A549 (cell line): Measurements from ENCODE around the gene ZNF710. TPM values are rescaled to one million over a fixed set of nuclear protein-coding genes. Genes with fewer than 3 reads are reported as not detected.

Experiments
- ATAC-seq, 2 experiments: fragments of 200-7000 bp in 1 of 2; fragments of >200 bp in 1 of 2; cut with Nextera tagmentation in 1 of 2; cut with Tn5 transposase in 1 of 2; 3 replicates each; pipeline versions ENCODE4 v1.8.0 to v1.9.1; 2018 to 2020; ENCODE audit warnings: mild to moderate bottlenecking in 1 of 2, moderate library complexity in 1 of 2
- CTCF ChIA-PET: fragments of 300-600 bp; sonication (Branson Sonifier 250); formaldehyde crosslinking; extraction: SDS; loops from one replicate; lab custom pipeline; 2021; ENCODE audit warnings: antibody characterized with exemption, inconsistent platforms; lab: Yijun Ruan, JAX
- POLR2A ChIA-PET: fragments of 350-600 bp; formaldehyde crosslinking; extraction: SDS; loops from one replicate; lab custom pipeline; 2021; ENCODE audit warnings: antibody characterized with exemption, inconsistent platforms; lab: Yijun Ruan, JAX
- DNase-seq, 2 experiments: peaks; one replicate each; pipeline versions ENCODE4 v3.0.0 to v3.0.0-alpha.2; 2011 to 2016; ENCODE audit warnings: low read depth in 1 of 2, low spot score in 1 of 2
- FAIRE-seq: peaks from 2 replicates; lab custom pipeline; 2011; peaks lifted over from hg19 to GRCh38; lab: Jason Lieb, UNC
- H3K27ac ChIP-seq, 2 experiments: fragments of >200 bp; sonication (Bioruptor Twin); formaldehyde crosslinking; 3 replicates each; pipeline ENCODE4 v1.5.1; 2016 to 2017
- H3K4me1 ChIP-seq: fragments of >200 bp; sonication (Bioruptor Twin); formaldehyde crosslinking; 3 replicates; pipeline ENCODE4 v1.6.1; 2016
- H3K4me2 ChIP-seq: fragments of >200 bp; sonication (Bioruptor Twin); formaldehyde crosslinking; 3 replicates; pipeline ENCODE4 v1.6.1; 2016
- H3K4me3 ChIP-seq: fragments of >200 bp; sonication (Bioruptor Twin); formaldehyde crosslinking; 3 replicates; pipeline ENCODE4 v1.5.1; 2016
- H3K9me3 ChIP-seq: fragments of >200 bp; sonication (Bioruptor Twin); formaldehyde crosslinking; 3 replicates; pipeline ENCODE4 v1.6.1; 2016
- BHLHE40 ChIP-seq: IDR thresholded peaks from 2 replicates; pipeline ENCODE4 v1.6.1; 2012; ENCODE audit warnings: low read depth, low read length, inconsistent platforms
- CBX2 ChIP-seq: fragments of 200-600 bp; sonication (generic); IDR thresholded peaks from 2 replicates; pipeline ENCODE4 v1.6.1; 2016; ENCODE audit warnings: low read depth, mild to moderate bottlenecking, borderline replicate concordance
- CBX8 ChIP-seq: fragments of 200-600 bp; sonication (generic); IDR thresholded peaks from 2 replicates; pipeline ENCODE4 v1.6.1; 2016
- ESRRA ChIP-seq: fragments of 150-350 bp; IDR thresholded peaks from 2 replicates; pipeline ENCODE4 v1.6.1; 2014; ENCODE audit warnings: mild to moderate bottlenecking, low read length, borderline replicate concordance
- HEYL ChIP-seq: fragments of 250-450 bp; sonication (Bioruptor Pico); IDR thresholded peaks from 2 replicates; pipeline ENCODE4 v1.8.0; 2021; ENCODE audit warnings: mild to moderate bottlenecking, moderate library complexity
- HOXB13 ChIP-seq: fragments of 250-450 bp; sonication (Bioruptor Pico); IDR thresholded peaks from 2 replicates; pipeline ENCODE4 v1.5.0; 2020; ENCODE audit warnings: low read depth, mild to moderate bottlenecking, moderate library complexity
- HOXB5 ChIP-seq: fragments of 250-450 bp; sonication (Bioruptor Pico); IDR thresholded peaks from 2 replicates; pipeline ENCODE4 v1.5.0; 2020; ENCODE audit warnings: mild to moderate bottlenecking, moderate library complexity
- JUN ChIP-seq, 2 experiments: fragments of >200 bp; sonication (Bioruptor Twin); formaldehyde crosslinking; IDR thresholded peaks; 2 replicates in 1 of 2; 3 replicates in 1 of 2; pipeline ENCODE4 v1.6.1; 2016 to 2017
- KDM1A ChIP-seq: fragments of 200-600 bp; sonication (generic); IDR thresholded peaks from 2 replicates; pipeline ENCODE4 v1.6.1; 2016; ENCODE audit warnings: low read depth, mild to moderate bottlenecking
- KDM5A ChIP-seq: fragments of 200-600 bp; sonication (generic); IDR thresholded peaks from 2 replicates; pipeline ENCODE4 v1.6.1; 2016; ENCODE audit warnings: antibody characterized with exemption, mild to moderate bottlenecking
- MAFK ChIP-seq: fragments of 450-650 bp; IDR thresholded peaks from 2 replicates; pipeline ENCODE4 v1.6.1; 2014; ENCODE audit not compliant: partially characterized antibody
- MAZ ChIP-seq: fragments of 150-350 bp; IDR thresholded peaks from 2 replicates; pipeline ENCODE4 v1.6.1; 2014; ENCODE audit warnings: antibody characterized with exemption, low read depth, low read length, borderline replicate concordance
- POLR2AphosphoS2 ChIP-seq: conservative IDR thresholded peaks from 2 replicates; pipeline ENCODE4 v1.6.1; 2012; ENCODE audit warnings: low read length, improper control_type of control experiment, inconsistent platforms
- RARB ChIP-seq: fragments of 250-450 bp; sonication (Bioruptor Pico); IDR thresholded peaks from 2 replicates; pipeline ENCODE4 v1.8.0; 2021; ENCODE audit warnings: mild to moderate bottlenecking, moderate library complexity
- RNF2 ChIP-seq: fragments of 200-600 bp; sonication (generic); IDR thresholded peaks from 2 replicates; pipeline ENCODE4 v1.6.1; 2016; ENCODE audit warnings: low read depth, mild to moderate bottlenecking, antibody characterized with exemption, moderate library complexity, borderline replicate concordance
- SREBF2 ChIP-seq: fragments of 450-650 bp; IDR thresholded peaks from 2 replicates; pipeline ENCODE4 v1.6.1; 2014; ENCODE audit warnings: mild to moderate bottlenecking, moderate library complexity
- TFCP2L1 ChIP-seq: fragments of 250-450 bp; sonication (Bioruptor Pico); IDR thresholded peaks from 2 replicates; pipeline ENCODE4 v1.5.0; 2021; ENCODE audit warnings: mild to moderate bottlenecking
- TP53 ChIP-seq: fragments of 250-450 bp; sonication (Bioruptor Pico); IDR thresholded peaks from 2 replicates; pipeline ENCODE4 v1.5.0; 2021; ENCODE audit warnings: mild to moderate bottlenecking, moderate library complexity
- ZC3H11A ChIP-seq: fragments of 450-650 bp; IDR thresholded peaks from 2 replicates; pipeline ENCODE4 v1.6.1; 2014; ENCODE audit warnings: antibody characterized with exemption, mild to moderate bottlenecking
- ZFP36 ChIP-seq: fragments of 450-650 bp; IDR thresholded peaks from 2 replicates; pipeline ENCODE4 v1.6.1; 2014; ENCODE audit warnings: borderline replicate concordance; ENCODE audit not compliant: partially characterized antibody
- ZSCAN20 ChIP-seq: fragments of 250-450 bp; sonication (Bioruptor Pico); IDR thresholded peaks from 2 replicates; pipeline ENCODE4 v1.8.0; 2022; ENCODE audit warnings: mild to moderate bottlenecking, moderate library complexity
- WGBS: methylation state at CpG from one replicate; pipeline ENCODE4 v1.1.6; 2017; ENCODE audit errors: missing lambda C conversion rate; 5-methylcytosine and 5-hydroxymethylcytosine counted together
- polyA plus RNA-seq, 4 experiments: library from polyadenylated mRNA; depleted of rRNA in 3 of 4; stranded (reverse); fragments of >200 nt; fragmentation: RNase III in 1 of 4; extraction: RNeasy Plus Mini Kit Qiagen cat#74134 plus additional on column Dnase treatment in 1 of 4; gene quantifications; 2 replicates in 3 of 4; 3 replicates in 1 of 4; pipeline ENCODE4 v1.2.3, GENCODE V29; 2011 to 2017
- TF ChIP-seq, protein P1 (sequence below): fragments of 450-650 bp; IDR thresholded peaks from 2 replicates; pipeline ENCODE4 v1.6.1; 2014; ENCODE audit warnings: antibody characterized with exemption
- TF ChIP-seq, protein P2 (sequence below): fragments of 250-450 bp; sonication (Bioruptor Pico); IDR thresholded peaks from 2 replicates; pipeline ENCODE4 v1.5.0; 2021; ENCODE audit warnings: mild to moderate bottlenecking, moderate library complexity, borderline replicate concordance
- TF ChIP-seq, protein P3 (sequence below): IDR thresholded peaks from 2 replicates; pipeline ENCODE4 v1.6.1; 2012

The ZNF710 gene
- polyA plus RNA-seq, 2 of the 4 experiments (the other 2 are of a cell fraction), result 2.6 to 7.8 TPM

DNA sequence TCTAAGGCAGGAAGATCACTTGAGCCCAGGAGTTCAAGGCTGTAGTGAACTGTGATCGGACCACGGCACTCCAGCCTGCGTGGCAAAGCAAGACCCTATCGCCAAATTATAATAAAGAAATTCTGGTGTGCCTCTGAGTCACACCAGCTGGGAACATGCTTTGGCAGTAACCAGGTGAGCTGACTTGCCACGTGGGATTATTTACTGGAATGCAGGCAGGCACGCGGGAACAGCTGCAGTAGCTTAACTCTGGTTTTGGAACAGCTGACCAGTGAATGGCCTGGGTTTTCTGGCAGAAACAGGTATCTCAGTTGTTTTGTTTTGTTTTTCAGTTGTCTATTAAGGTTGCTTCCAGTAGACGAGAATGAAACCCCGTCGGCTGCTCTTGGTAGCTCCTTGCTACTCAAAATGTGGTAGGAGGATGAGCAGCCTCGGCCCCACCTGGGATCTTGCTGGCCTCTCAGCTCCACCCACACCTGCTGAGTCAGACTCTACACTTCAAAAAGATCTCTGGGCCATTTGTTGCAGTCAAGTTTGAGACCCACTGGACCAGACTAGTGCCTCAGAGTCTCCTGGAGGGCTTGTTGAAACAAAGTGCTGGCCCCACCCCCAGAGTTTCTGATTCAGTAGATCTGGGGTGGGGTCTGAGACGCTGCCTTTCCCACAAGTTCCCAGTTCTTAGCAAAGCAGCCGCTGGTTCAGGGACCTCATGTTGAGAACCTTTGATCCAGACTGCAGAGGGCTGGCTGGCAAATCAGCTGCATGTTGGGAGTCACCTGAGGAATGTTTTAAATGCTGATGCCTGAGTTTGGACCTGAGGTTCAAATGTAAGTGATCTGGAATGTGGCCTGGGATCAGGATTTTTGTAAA is 74.5 kb downstream of the ZNF710 start:
- Histone ChIP-seq H3K9me3 (no peaks in the 10 kb centered on the region), H3K4me3 (no peak overlapping the region), H3K4me2 (no peak overlapping the region), H3K27ac (no peak overlapping the region), H3K4me1 (no peaks in the 10 kb centered on the region)
- DNase-seq, result no peak
- ChIA-PET CTCF (interaction anchor here (0.9 to 4.0 kb wide), 13 partner anchors 9 to 336 kb away, joined by 3 to 31 read pairs (median 3); partner anchors contain the start of gene ARPIN), POLR2A (interaction anchor here (0.6 to 0.7 kb wide), 2 partner anchors 27 to 46 kb away, joined by 3 to 5 read pairs; no protein-coding TSS in a partner anchor)
- no peak for ATAC-seq
- no peak for TF ChIP-seq HEYL (CRISPR knock-in tag)
- TF ChIP-seq HOXB5 (CRISPR knock-in tag), result no peak
- TF ChIP-seq CBX2, result no peak
- TF ChIP-seq SREBF2, result no peak
- no peak for TF ChIP-seq MAFK
- TF ChIP-seq TP53, result no peak
- TF ChIP-seq KDM5A, result no peak
- no peak for TF ChIP-seq ZSCAN20 (CRISPR knock-in tag)
- no peak for TF ChIP-seq HOXB13 (CRISPR knock-in tag)
- no peak for TF ChIP-seq TFCP2L1
- TF ChIP-seq, protein P1, sequence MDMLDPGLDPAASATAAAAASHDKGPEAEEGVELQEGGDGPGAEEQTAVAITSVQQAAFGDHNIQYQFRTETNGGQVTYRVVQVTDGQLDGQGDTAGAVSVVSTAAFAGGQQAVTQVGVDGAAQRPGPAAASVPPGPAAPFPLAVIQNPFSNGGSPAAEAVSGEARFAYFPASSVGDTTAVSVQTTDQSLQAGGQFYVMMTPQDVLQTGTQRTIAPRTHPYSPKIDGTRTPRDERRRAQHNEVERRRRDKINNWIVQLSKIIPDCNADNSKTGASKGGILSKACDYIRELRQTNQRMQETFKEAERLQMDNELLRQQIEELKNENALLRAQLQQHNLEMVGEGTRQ, result no peak
- no peak for TF ChIP-seq CBX8
- TF ChIP-seq, protein P2, sequence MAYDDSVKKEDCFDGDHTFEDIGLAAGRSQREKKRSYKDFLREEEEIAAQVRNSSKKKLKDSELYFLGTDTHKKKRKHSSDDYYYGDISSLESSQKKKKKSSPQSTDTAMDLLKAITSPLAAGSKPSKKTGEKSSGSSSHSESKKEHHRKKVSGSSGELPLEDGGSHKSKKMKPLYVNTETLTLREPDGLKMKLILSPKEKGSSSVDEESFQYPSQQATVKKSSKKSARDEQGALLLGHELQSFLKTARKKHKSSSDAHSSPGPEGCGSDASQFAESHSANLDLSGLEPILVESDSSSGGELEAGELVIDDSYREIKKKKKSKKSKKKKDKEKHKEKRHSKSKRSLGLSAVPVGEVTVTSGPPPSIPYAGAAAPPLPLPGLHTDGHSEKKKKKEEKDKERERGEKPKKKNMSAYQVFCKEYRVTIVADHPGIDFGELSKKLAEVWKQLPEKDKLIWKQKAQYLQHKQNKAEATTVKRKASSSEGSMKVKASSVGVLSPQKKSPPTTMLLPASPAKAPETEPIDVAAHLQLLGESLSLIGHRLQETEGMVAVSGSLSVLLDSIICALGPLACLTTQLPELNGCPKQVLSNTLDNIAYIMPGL (CRISPR knock-in tag), result no peak
- TF ChIP-seq RARB (CRISPR knock-in tag), result no peak
- no peak for TF ChIP-seq ZC3H11A
- no peak for FAIRE-seq
- 87% methylated on average over 13 of the region's 13 CpGs for WGBS

DNA sequence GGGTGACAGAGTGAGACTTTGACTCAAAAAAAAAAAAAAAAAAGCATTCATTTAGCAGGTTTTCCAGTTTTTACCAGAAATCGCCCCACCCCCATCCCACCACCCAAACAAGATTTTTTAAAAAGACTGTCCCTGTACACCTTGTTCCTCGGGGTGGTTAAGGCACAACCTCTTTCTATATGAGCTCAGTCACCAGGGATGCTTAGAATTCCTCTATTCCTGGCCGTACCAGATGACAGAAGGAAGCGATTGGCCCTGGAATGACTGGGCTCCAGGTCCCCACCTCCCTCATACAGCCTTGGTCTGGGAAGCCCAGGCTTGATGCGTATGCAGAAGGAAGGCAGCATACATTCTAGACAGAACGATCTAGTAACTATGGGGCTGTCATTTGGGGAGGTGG is 75.6 kb downstream of the ZNF710 start:
- no peak for DNase-seq
- POLR2A ChIA-PET, result interaction anchor here (0.6 to 0.7 kb wide), 2 partner anchors 8 to 26 kb away, joined by 3 read pairs; no protein-coding TSS in a partner anchor
- Histone ChIP-seq H3K9me3 (no peaks in the 10 kb centered on the region), H3K4me2 (no peak overlapping the region), H3K4me3 (no peak overlapping the region), H3K27ac (no peak overlapping the region), H3K4me1 (no peaks in the 10 kb centered on the region)
- no peak for TF ChIP-seq SREBF2
- no peak for TF ChIP-seq RARB (CRISPR knock-in tag)
- TF ChIP-seq MAFK, result no peak
- no peak for TF ChIP-seq TP53
- TF ChIP-seq CBX2, result no peak
- no peak for ATAC-seq
- CTCF ChIA-PET, result interaction anchor here (1.0 to 4.0 kb wide), 9 partner anchors 9 to 562 kb away, joined by 3 to 31 read pairs (median 4); partner anchors contain the start of gene ARPIN
- WGBS, result 83% methylated on average over 6 of the region's 6 CpGs
- no peak for FAIRE-seq

DNA sequence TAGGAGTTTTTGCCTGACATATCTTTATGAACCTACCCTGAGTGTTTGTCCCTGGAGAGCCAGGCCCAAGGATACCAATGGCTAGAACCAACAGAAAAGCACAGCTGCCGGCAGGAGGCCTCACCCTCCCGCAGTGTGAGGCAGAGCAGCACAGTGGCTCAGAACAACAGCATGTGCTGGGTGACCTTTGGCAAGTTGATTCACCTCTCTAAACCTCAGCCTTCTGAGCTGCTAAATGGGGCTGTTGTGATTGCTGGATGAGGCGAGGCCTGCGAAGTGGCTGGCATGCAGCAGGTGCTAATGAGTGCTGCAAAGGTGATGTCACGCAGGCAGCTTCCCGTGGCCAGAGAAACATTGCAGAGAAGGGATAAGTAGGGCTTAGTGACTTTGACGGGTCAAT is 77.8 kb downstream of the ZNF710 start:
- WGBS, result 92% methylated on average over 7 of the region's 7 CpGs
- Histone ChIP-seq H3K9me3 (no peaks in the 10 kb centered on the region), H3K4me1 (no peaks in the 10 kb centered on the region), H3K4me3 (no peak overlapping the region), H3K4me2 (no peak overlapping the region), H3K27ac (no peak overlapping the region)
- TF ChIP-seq KDM1A (no peak), ESRRA (no peak), MAZ (no peak), ZFP36 (no peak), RNF2 (no peak), BHLHE40 (no peak), JUN (IDR thresholded peaks at IDR 0.05) (no peak), KDM5A (no peak), POLR2AphosphoS2 (no peak)
- TF ChIP-seq, protein P3, sequence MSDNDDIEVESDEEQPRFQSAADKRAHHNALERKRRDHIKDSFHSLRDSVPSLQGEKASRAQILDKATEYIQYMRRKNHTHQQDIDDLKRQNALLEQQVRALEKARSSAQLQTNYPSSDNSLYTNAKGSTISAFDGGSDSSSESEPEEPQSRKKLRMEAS, result no peak
- TF ChIP-seq, protein P2 (CRISPR knock-in tag), result no peak
- POLR2A ChIA-PET, result interaction anchor here (0.5 kb wide), 1 partner anchor 180 kb away, joined by 5 read pairs; no protein-coding TSS in a partner anchor
- FAIRE-seq (no peak), DNase-seq (no peak), ATAC-seq (no peak)
- CTCF ChIA-PET, result interaction anchor here (0.6 to 4.0 kb wide), 14 partner anchors 8 to 339 kb away, joined by 3 to 41 read pairs (median 4); partner anchors contain the start of gene AP3S2
